ENCODE results near the gene KRTAP4-4.
"Not testable (repeated sequence)": the region's sequence is repeated elsewhere in the genome, so short reads cannot be mapped to it uniquely, and the experiment has no call there.

KRTAP4-4 gene

DNA sequence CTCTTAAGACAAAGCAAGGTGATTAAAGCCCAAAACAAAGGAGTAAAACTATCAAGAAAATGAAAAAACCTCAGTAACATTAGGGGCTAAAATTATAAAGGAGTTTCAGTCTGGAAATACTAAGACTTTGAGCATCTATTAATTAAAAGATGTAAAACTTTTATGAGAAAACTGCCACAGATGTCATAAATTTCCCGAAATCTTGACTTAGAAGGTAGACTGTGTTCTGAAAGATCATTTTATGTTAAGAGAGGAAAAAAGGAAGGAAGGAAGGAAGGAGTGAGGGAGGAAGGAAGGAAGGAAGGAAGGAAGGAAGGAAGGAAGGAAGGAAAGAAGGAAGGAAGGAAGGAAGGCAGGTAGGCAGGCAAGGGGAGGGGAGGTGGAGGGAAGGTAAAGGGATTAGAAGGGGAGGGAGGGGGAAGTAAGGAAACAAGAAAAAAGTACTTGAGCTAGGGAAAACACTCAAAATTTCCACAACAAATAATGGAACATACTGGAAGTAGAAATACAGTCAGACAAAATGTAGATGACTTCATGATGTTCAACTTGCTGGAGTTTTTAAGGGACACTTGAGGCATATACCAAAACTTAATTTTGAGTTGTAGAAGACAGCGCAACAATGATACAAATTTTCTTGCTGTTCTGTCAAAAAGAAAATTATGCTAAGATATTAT is 12.9 kb downstream of the KRTAP4-4 start:
- DNase-seq, result no peak

DNA sequence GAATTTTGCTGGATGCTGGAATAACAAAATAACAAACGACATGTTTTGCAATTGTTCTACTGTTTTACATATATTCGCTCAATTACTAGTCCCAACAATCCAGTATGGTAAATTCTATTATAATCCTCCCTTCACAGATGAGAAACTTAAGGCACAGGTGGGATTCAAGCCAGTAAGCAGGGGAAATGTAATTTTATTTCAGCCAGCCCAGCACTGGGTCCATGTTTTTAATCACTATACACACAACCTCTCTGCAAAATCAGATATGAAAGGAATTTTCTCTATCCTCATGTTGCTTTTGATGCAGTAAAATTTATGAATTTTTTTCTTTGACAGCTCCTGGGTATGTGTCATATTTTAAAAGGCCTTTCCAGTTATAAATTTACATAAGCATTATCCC is 15.3 kb downstream of the KRTAP4-4 start:
- DNase-seq, result no peak

DNA sequence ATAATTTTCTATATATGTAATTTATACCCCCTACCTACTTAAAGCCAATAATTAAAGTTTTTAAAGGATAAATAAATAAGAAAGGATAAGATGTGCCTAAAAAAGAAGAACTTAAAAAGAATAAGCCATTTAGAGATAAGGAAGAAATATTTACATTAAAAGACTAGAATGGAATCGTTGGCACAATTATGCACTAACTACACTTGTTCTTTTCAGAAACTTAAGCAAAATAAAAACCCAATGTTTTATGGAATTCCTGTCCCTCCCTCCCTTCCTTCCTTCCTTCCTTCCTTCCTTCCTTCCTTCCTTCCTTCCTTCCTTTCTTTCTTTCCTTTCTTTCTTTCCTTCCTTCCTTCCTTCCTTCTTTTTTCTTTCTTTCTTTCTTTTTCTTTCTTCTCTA is 15.7 kb downstream of the KRTAP4-4 start:
- DNase-seq, result no peak

DNA sequence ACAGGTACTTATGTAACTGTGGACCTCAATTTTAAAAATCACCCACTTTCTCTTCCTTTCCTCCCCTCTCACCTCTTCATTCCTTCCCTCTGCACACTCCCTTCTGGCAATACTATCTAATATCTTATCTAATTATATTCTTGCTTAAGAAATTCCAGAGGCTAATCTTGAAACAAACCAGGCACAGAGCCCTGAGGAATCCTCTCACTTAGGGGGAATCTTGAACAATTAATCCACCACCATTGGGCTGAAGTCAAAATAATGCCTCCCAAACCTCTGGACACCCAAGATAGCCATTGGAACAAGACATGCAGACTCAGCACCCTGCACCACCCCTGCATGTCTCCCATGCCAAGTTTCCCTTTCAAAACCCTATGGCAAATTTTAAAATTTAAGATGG is 19.2 kb downstream of the KRTAP4-4 start:
- no peak for DNase-seq

- DNase-seq, result no peak
Measured at GRCh38 chr17:41140360-41141131, 20.0 kb downstream of the KRTAP4-4 start, which contains the start of gene KRTAP4-6. Gene KRTAP4-6 (minus strand): TSS chr17:41140544. CDS start chr17:41140487, 57 bp downstream.

GRCh38 chr17:41139865-41140264 is 20.7 kb downstream of the KRTAP4-4 start:
- DNase-seq, result not testable (repeated sequence)

GRCh38 chr17:41133880-41134735 is 26.4 kb downstream of the KRTAP4-4 start:
- no peak for DNase-seq

- no peak for DNase-seq
Measured at GRCh38 chr17:41131979-41132378, 28.6 kb downstream of the KRTAP4-4 start.

DNA sequence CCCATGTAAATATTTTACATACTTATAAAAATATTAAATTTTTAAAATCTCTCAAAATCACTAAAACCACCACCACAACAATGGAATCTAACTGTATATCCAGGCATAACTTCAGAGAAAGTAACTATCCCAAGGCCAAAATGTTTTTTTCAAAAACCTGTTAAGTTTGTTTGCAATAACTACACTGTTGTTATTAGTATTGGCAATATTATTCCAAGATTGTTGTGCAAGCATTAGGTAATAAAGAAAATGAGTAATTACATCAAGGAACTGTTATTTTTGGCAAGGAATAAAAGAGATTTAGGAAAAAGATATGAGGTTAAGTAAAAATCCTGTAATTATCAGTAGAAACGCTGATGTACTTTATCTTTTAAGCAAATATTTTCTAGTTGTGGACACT is 33.2 kb downstream of the KRTAP4-4 start:
- no peak for DNase-seq

DNA sequence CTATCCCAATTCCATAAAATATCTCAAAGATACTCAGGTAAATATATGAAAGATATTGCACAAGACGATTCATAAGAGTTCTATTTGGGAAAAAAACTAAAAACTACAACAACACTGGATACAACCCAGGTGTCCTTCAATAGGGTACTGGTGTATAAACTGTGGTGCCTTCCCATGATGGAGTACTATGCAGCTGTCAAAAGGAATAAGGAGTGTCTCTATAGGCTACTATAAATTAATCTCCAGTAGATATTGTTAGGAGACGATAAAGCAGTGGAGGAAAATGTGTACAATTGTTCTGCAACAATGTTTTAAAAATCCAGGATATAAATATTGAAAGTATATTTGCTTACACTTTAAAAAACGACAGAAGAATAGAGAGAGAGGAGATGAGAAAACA is 34.1 kb downstream of the KRTAP4-4 start:
- no peak for DNase-seq

GRCh38 chr17:41125064-41125463 is 35.5 kb downstream of the KRTAP4-4 start:
- DNase-seq, result no peak

GRCh38 chr17:41123991-41124371 is 36.6 kb downstream of the KRTAP4-4 start, which contains the start of gene KRTAP4-12:
Gene KRTAP4-12 (minus strand): TSS chr17:41124182. CDS start chr17:41124122, 60 bp downstream.
- DNase-seq, result not testable (repeated sequence)

GRCh38 chr17:41123292-41123990 is 37.1 kb downstream of the KRTAP4-4 start:
- not testable (repeated sequence) for DNase-seq

GRCh38 chr17:41121742-41122141 is 38.8 kb downstream of the KRTAP4-4 start:
- no peak for DNase-seq

DNA sequence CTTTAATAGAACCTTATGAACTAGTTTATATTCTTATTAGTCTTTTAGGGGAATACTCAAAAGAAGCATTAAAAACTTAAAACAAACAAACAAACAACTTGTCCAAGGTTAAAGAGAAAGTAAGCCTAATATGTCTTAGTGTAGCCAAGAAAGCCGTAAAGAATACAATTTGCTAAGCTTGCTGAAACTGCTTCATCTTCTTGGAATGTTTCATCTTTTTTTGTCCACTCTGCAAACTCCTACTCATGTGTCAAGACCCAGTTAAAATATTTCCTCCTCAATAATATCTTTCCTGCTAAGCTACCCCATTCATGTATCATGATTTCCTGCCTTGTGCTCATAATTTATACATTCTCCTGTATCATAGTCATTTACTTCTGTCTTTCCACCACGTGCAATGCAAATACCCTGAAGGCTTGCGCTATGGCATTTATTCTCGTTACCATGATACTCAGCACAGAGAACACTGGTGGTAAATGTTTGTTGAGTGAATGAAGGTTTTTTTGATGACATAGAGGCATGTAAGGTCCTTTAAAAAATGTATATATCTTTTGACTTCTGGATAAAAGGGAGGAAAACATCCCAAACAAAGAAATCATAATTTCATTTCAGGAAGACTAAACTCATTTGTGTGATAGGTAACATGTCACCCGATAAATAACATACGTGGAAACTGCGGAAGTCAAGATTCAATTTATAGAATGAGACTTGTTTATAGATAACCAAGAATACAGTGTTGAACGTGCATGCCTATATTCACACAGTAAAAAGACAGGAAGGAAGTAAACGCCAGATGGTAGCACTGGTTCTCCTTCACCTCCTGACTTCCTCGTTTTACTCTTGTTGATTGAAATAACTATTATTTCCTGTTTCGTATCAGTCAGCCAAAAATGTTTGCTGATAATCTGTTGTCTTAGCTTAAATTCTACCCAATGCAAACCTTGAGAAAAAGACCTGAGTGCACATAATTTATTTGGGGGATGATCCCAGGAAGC is 40.6 kb downstream of the KRTAP4-4 start:
- DNase-seq, result not testable (repeated sequence)

DNA sequence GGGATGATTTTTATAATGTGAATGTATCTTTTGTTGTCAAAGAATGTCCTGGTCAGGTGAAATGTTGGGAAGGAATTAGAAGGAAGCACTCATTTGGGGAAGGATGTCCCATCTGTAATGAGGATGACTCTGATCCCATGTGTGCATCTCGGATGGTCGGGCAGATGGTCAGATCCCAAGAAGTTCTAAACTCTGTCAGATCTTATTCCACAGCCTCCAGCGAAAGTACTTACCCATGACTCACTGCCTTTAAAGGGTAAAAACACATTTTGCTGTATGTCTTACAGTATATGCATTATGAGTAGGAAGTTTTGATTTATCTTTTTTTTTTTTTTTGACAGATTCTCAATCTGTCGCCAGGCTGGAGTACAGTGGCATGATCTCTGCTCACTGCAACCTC is 41.8 kb downstream of the KRTAP4-4 start:
- no peak for DNase-seq

DNA sequence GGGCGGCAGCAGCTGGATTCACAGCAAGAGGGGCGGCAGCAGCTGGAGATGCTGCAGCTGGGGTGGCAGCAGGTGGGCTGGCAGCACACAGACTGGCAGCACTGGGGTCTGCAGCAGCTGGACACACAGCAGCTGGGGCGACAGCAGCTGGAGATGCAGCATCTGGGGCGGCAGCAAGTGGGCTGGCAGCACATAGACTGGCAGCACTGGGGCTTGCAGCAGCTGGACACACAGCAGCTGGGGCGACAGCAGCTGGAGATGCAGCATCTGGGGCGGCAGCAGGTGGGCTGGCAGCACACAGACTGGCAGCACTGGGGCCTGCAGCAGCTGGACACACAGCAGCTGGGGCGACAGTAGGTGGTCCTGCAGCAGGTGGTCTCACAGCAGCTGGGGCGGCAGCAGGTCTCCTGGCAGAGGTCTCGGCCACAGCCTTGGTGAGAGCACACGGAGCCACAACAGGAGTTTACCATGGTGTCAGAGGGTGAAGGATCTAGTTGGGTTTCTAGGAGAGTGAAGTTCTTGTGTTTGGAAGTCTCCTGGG is 42.6 kb downstream of the KRTAP4-4 start, which contains the start of gene KRTAP4-11:
Gene KRTAP4-11 (minus strand): TSS at position 528 of the 541 bp plus-strand sequence. CDS start 58 bp downstream, at position 470.
- not testable (repeated sequence) for DNase-seq

DNA sequence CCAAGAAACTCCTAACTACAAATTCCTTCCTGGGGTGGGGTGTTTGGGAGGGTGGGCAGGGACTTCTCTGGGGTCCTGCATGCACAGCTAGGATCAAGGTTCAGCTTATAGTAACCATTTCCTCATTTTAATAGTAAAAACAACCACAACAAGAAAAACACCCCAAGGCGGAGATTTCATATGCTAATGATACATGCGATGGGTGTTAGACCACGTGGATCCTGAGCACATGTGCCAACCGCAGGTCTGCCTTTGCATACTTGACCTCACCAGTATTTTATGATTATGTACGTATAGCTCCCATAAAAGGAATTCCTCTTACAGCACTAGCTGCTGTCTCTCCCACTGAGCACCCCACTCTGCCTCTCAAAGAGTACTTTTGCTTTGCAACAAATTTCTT is 44.3 kb downstream of the KRTAP4-4 start:
- DNase-seq, result no peak

DNA sequence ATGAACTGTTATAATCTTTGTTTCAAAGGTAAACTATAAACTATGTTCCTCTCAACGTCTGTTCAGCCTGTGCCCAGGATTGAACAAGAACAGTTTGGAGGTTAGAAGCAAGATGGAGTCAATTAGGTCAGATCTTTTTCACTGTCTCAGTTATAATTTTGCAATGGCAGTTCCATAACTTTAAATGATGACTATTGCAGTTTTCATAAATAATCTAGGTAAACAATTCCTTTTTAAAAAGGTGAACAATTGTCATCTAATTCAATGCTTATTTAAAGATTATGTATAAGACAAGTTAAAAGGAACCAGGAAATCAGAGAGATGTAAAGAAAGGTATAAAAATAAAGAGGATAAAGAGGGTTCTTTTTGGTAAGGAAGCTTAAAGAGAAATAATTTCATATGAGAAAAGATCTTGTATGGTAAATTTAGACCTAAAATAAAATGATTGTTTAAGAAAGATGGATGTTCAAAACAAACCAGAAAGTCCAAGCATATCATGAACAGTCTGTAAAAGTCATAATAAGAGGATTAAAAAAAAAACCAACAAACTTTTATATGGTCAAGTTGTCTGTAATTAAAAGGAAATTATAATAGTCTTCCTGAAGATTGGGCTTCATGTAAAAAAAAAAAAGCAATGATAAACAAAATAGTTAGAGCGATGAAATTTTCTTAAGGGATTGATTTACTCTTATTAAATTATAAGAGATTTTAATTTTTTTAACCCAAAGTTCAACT is 49.2 kb downstream of the KRTAP4-4 start:
- DNase-seq, result no peak
